ENCODE data around the gene KCNAB3.

KCNAB3 gene

DNA sequence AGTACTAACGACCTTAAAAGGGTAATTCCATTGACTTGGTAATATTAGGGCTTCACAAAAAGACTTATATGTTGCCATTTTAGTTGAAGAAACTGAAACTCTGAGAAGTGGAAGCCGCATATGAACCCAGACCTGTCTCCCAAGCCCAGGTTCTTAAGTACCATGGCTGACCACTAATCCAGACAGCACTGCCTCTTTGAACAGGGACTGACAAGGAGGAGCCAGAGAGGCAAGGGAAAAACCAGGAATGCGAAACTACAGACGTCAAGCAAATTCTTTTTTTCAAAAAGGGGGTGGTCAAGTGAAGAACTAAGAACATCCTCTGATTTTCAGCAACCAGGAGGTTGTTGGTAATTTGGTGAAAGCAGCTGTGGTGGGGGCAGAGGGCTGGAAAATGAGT is 56.6 kb downstream of the KCNAB3 start:
- no peak for DNase-seq
